Smooth muscle cell of the coronary artery (primary cell): ENCODE measurements around the gene MEP1A. TPM values are rescaled to one million over a fixed set of nuclear protein-coding genes. Genes with fewer than 3 reads are reported as not detected.

Source experiments
- total RNA-seq: library from RNA; depleted of rRNA; stranded (reverse); fragments of >200 nt; gene quantifications from 2 replicates; pipeline ENCODE4 v1.2.3, GENCODE V29; 2014; ENCODE audit warnings: low replicate concordance

The MEP1A gene, protein sequence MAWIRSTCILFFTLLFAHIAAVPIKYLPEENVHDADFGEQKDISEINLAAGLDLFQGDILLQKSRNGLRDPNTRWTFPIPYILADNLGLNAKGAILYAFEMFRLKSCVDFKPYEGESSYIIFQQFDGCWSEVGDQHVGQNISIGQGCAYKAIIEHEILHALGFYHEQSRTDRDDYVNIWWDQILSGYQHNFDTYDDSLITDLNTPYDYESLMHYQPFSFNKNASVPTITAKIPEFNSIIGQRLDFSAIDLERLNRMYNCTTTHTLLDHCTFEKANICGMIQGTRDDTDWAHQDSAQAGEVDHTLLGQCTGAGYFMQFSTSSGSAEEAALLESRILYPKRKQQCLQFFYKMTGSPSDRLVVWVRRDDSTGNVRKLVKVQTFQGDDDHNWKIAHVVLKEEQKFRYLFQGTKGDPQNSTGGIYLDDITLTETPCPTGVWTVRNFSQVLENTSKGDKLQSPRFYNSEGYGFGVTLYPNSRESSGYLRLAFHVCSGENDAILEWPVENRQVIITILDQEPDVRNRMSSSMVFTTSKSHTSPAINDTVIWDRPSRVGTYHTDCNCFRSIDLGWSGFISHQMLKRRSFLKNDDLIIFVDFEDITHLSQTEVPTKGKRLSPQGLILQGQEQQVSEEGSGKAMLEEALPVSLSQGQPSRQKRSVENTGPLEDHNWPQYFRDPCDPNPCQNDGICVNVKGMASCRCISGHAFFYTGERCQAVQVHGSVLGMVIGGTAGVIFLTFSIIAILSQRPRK
- not detected in 2 replicates for total RNA-seq

DNA sequence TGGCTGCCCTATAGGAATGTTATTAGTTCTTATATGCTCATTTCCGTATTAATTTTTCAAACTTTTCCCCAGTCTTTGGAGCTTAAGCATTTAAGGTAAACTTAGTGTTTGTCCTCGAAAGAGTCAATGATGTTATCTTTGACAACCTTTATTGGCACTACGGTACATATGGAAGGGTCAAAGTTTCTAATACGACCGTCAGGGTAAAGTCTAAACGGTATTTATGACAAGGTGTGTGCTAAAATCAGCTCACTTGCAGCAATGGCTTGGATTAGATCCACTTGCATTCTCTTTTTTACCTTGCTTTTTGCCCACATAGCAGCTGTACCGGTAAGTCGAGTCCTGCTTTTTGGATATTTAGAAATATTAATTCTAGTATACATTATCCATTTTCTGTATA, at the start of gene MEP1A:
Gene MEP1A (plus strand): TSS at position 252 of the 400 bp plus-strand sequence. CDS start 10 bp downstream, at position 262.

DNA sequence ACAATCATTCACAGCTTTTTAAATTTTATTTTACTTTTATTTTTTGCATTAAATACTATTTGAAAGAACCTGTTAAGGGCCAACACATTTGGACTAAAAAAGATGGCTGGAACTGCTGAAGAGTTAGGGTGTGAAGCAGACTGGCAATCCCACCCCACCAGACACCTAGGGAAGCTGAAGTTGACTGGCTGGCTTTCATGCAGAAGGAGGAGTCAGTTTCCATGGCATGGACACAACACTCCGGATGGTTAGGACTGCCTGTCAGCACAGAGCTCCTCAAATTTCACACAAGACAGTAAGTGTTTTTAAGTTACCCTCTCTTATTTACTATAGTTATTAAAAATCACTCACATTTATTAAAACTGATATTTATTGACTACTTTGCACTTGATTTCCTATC, 46.5 kb upstream of the MEP1A start, which contains the start of gene ANKRD66:
Gene ANKRD66 (plus strand): TSS at position 238 of the 400 bp plus-strand sequence. CDS start 5,016 bp downstream, outside the sequence.

Other genes with a start within 250 kb of the MEP1A start
- gene CYP39A1, start 140.6 kb upstream of the MEP1A start, total RNA-seq, result under 0.01 and 2.1 TPM in 2 replicates
- gene SLC25A27, start 140.4 kb upstream of the MEP1A start, total RNA-seq, result 0.75 and 17.0 TPM in 2 replicates
- 0.08 and 0.23 TPM in 2 replicates for gene TDRD6, start 105.5 kb upstream of the MEP1A start, total RNA-seq
- gene PLA2G7, start 58.0 kb upstream of the MEP1A start, total RNA-seq, result not detected in 2 replicates
- gene ANKRD66, start 46.5 kb upstream of the MEP1A start, total RNA-seq, result not detected in 2 replicates
- 0.23 and 5.1 TPM in 2 replicates for gene ADGRF5, start 128.5 kb downstream of the MEP1A start, total RNA-seq
- gene ADGRF1, start 248.9 kb downstream of the MEP1A start, total RNA-seq, result not detected in 2 replicates